Left lung (tissue), 10 donors: Measurements from ENCODE around the gene RBM20. TPM values are rescaled to one million over a fixed set of nuclear protein-coding genes. Genes with fewer than 3 reads are reported as not detected.
A peak's percentile ranks its signal among the peaks of the same experiment; 100 is the strongest.
"Not testable (repeated sequence)": the region's sequence is repeated elsewhere in the genome, so short reads cannot be mapped to it uniquely, and the experiment has no call there.

Experiments
- ATAC-seq: fragments of 200-7000 bp; cut with Tn5 transposase; one replicate; pipeline ENCODE4 v1.9.1; 2020; ENCODE audit warnings: moderate library complexity
- DNase-seq, 4 donors: peaks; one replicate each; pipeline ENCODE4 v3.0.0-alpha.2; 2013 to 2020
- H3K27ac ChIP-seq, 2 donors: fragments of 200-600 bp; sonication (generic) in 1 of 2; one replicate each; pipeline versions ENCODE4 v1.5.0 to v1.8.0; 2020 to 2021
- H3K27me3 ChIP-seq, 2 donors: fragments of 200-600 bp; sonication (generic) in 1 of 2; one replicate each; pipeline versions ENCODE4 v1.5.0 to v1.8.0; 2020 to 2021
- H3K36me3 ChIP-seq, 2 donors: fragments of 200-600 bp; sonication (generic) in 1 of 2; one replicate each; pipeline versions ENCODE4 v1.5.0 to v1.8.0; 2020 to 2021
- H3K4me1 ChIP-seq, 2 donors: fragments of 200-600 bp; one replicate each; pipeline ENCODE4 v1.8.0; 2021
- H3K4me3 ChIP-seq, 2 donors: fragments of 200-600 bp; sonication (generic) in 1 of 2; one replicate each; pipeline versions ENCODE4 v1.5.0 to v1.8.0; 2020 to 2021; ENCODE audit warnings: mild to moderate bottlenecking in 1 of 2
- H3K9me3 ChIP-seq, 2 donors: fragments of 200-600 bp; sonication (generic) in 1 of 2; one replicate each; pipeline versions ENCODE4 v1.5.0 to v1.8.0; 2020 to 2021
- CTCF ChIP-seq, 2 donors: fragments of 200-600 bp; sonication (generic) in 1 of 2; IDR thresholded peaks; one replicate each; pipeline versions ENCODE4 v1.5.0 to v1.8.0; 2021; ENCODE audit warnings: antibody characterized with exemption in 2 of 2
- intact Hi-C, 2 donors: fragments of 100-400 bp; cut with DNase I; formaldehyde crosslinking; loops; one replicate each; pipeline versions ENCODE4 v1.11.2 to v1.14.2; 2022
- polyA plus RNA-seq, 6 donors: library from polyadenylated mRNA; unstranded; fragments of 120-200 nt; gene quantifications; one replicate each; pipeline ENCODE4 v1.2.1, GENCODE V29; 2013; ENCODE audit not compliant: insufficient read length in 6 of 6
- total RNA-seq, 2 donors: library from RNA; stranded (reverse); fragmentation: NEBNext Ultra II Directional; extraction: Animal tissue kit (Norgen Biotek cat#: 25700); gene quantifications; one replicate each; pipeline ENCODE4 v1.2.1, GENCODE V29; 2021
- donor health status: DM: no; HTN: yes; CAD: no.
- donor health status: DM: no; HTN: no; CAD: no.

Gene RBM20
- total and polyA plus RNA-seq, 8 donors: 0.55 to 1.8 (median 1.1) TPM

DNA sequence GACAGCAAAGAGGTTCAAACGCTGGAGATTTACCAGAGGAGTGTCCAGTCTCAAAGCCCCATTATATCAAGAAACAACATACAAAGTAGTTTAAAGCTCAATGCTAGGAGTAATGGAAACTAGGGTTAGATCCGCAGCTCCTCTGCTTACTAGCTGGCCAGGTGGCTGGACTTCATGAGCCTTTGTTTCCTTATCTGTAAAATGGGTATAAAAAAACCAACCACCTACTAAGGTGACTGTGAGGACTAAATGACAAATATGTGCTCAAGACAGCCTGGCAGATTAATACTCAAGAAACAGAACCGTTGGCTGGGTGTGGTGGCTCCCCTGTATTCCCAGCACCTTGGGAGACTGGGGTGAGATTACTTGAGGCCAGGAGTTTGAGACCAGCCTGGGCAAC lies 5.8 kb upstream of the RBM20 start:
- TF ChIP-seq CTCF (IDR thresholded peaks at IDR 0.05): no peak
- DNase-seq: no peak
- Histone ChIP-seq H3K4me1 (peaks cover 0 to 6% of the 10 kb centered on the region in 2 donors), H3K36me3 (no peaks in the 10 kb centered on the region), H3K9me3 (no peaks in the 10 kb centered on the region), H3K27me3 (peaks cover 50 to 88% of the 10 kb centered on the region in 2 donors), H3K4me3 (no peak overlapping the region), H3K27ac (no peak overlapping the region)
- no peak for ATAC-seq
- intact Hi-C loops: no loop called here

DNA sequence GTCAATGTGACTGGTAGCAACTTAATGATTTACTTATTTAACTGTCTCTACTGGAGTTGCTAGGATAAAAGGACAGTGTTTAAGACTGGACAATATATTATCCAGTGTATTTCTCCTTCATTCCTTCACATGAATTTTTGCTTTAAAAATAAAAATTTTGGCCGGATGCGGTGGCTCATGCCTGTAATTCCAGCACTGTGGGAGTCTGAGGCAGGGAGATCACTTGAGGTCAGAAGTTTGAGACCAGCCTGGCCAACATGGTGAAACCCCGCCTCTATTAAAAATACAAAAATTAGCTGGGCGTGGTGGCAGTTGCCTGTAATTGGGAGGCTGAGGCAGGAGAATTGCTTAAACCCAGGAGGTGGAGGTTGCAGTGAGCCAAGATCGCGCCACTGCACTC lies 5.1 kb upstream of the RBM20 start:
- intact Hi-C loops, H3K9me3 ChIP-seq, DNase-seq, H3K4me3 ChIP-seq, H3K36me3 ChIP-seq, ATAC-seq, H3K27ac ChIP-seq: not testable (repeated sequence)
- H3K27me3 ChIP-seq: peaks cover 57 to 95% of the 10 kb centered on the region in 2 donors
- peaks cover 3 to 13% of the 10 kb centered on the region in 2 donors for H3K4me1 ChIP-seq

DNA sequence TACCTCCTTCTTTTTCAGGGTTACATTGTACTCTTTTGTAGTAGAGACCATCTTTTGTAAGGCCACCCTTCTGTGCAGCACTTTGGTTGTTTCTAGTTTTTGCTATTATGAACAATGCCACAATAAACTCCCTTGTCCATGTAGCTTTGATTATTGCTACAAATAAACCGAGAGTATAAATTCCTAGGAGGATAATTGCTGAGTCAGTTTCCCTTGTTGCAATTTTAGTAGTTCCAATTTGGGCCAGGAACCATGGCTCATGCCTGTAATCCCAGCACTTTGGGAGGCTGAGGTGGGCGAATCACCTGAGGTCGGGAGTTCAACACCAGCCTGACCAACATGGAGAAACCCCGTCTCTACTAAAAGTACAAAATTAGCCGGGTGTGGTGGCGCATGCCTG lies 4.3 kb upstream of the RBM20 start:
- H3K9me3 ChIP-seq, H3K4me3 ChIP-seq, DNase-seq, ATAC-seq, intact Hi-C loops, H3K27ac ChIP-seq, H3K36me3 ChIP-seq: not testable (repeated sequence)
- H3K4me1 ChIP-seq: peaks cover 3 to 21% of the 10 kb centered on the region in 2 donors
- H3K27me3 ChIP-seq: peaks cover 65 to 99% of the 10 kb centered on the region in 2 donors

GRCh38 chr10:110641256-110641655 lies 2.9 kb upstream of the RBM20 start:
- intact Hi-C loops: no loop called here
- peaks cover 79 to 99% of the 10 kb centered on the region in 2 donors for H3K27me3 ChIP-seq

DNA sequence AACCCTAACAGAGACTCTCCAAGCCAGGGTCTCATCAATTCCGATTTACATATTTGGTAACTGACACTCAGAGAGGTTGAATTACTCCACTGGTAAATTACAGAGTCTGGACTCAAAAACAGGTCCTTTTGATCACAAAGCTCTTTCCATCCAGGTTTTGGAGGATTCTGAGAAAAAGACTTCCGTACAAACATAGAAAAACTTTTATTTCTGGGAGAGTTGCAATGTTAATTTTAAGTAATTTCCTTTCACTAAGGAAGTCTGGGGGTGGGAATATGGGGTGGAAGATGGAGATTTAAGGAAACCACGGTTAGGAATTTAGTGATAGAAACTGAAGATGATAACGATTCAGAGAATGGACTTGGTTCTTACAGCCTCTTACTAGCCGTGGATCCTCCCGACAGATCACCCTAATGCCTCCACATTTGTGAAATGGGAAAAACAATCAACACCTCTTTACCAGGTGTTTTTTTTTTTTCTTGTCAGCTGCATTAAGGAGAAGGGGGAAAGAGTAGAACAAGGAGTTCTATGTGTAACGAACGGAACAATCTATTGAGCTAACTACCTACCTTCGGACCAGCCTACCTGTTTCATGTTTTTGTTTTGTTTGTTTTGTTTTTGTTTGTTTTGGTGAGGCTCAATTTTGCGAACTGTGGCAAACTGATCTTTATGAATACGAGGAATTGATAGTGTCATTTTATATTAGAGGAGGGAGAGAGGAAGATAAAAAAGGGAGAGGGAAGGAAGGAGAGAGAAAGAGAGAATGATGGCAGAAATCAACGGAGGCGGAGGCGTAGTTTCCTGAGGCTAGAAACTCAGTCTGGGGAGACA lies 1.7 kb upstream of the RBM20 start:
- peaks cover 90 to 99% of the 10 kb centered on the region in 2 donors for H3K27me3 ChIP-seq
- H3K27ac ChIP-seq: no peak overlapping the region
- no peak for ATAC-seq
- no peak overlapping the region for H3K4me3 ChIP-seq
- no peaks in the 10 kb centered on the region for H3K9me3 ChIP-seq
- no peak for TF ChIP-seq CTCF (IDR thresholded peaks at IDR 0.05)
- intact Hi-C loops: no loop called here
- no peaks in the 10 kb centered on the region for H3K36me3 ChIP-seq
- DNase-seq: no peak
- peaks cover 3 to 21% of the 10 kb centered on the region in 2 donors for H3K4me1 ChIP-seq

More at GRCh38 chr10:110641256-110641655, 2.9 kb upstream of the RBM20 start:
- ATAC-seq (no peak), DNase-seq (no peak)
- H3K4me3 ChIP-seq: no peak overlapping the region
- H3K27ac ChIP-seq: no peak overlapping the region
- no peak for TF ChIP-seq CTCF (IDR thresholded peaks at IDR 0.05)
- H3K9me3 ChIP-seq: no peaks in the 10 kb centered on the region
- H3K4me1 ChIP-seq: peaks cover 3 to 21% of the 10 kb centered on the region in 2 donors
- no peaks in the 10 kb centered on the region for H3K36me3 ChIP-seq

DNA sequence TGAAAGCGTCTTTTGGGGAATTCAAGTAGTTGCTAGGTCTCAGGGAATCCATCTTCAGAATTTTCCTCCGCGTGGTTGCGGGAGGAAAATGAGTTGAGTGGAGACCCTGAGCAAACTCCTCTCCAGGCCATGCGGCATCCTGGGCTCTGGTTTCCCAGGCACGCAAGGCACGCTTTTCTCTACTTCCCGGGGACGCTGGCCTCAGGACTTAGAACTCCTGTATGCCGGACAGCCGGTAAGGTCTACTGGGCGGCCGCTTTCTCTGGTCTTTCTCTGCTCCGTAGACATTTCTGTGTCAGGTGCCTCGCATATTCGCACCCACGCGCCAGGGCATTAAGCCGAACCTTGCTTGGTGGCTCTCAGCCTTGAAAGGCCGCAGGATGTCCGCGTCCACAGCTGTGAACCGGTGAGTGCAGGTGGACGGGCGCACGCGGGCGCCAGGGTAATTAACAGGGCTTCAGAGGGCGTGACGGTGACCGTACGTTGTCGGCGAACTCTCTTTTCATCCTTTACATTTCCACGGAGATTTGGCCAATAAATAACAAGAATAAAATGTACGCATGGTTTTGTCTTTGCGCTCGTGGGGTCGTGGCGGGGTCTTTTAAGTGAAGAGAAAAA lies 992 bp upstream of the RBM20 start:
- Histone ChIP-seq H3K27ac (no peak overlapping the region), H3K4me1 (peaks cover 3 to 21% of the 10 kb centered on the region in 2 donors), H3K9me3 (no peaks in the 10 kb centered on the region), H3K27me3 (peaks cover 89 to 99% of the 10 kb centered on the region in 2 donors), H3K4me3 (peak overlapping the region; percentile 30 to 37), H3K36me3 (no peaks in the 10 kb centered on the region)
- DNase-seq: peak in 1 of 4 donors; percentile 60
- ATAC-seq: no peak
- intact Hi-C loops: no loop called here
- TF ChIP-seq CTCF (IDR thresholded peaks at IDR 0.05): no peak
